Epithelial cell of proximal tubule (primary cell): Measurements from ENCODE around the gene TBC1D10B. TPM values are rescaled to one million over a fixed set of nuclear protein-coding genes. Genes with fewer than 3 reads are reported as not detected.

ENCODE experiments used
- DNase-seq: peaks from one replicate; pipeline ENCODE4 v3.0.0-alpha.2; 2011; ENCODE audit warnings: low read depth
- H3K4me3 ChIP-seq: 2 replicates; pipeline ENCODE4 v1.5.1; 2011; ENCODE audit warnings: low read depth, mild to moderate bottlenecking, low read length
- total RNA-seq: library from RNA; depleted of rRNA; stranded (reverse); fragments of >200 nt; gene quantifications from 2 replicates; pipeline ENCODE4 v1.2.3, GENCODE V29; 2015
- TF ChIP-seq, protein P1 (sequence below): conservative IDR thresholded peaks from 2 replicates; pipeline ENCODE4 v1.5.1; 2012; ENCODE audit warnings: low read depth, mild to moderate bottlenecking, low read length

Gene TBC1D10B
- total RNA-seq, 1 donor from 2014 or later: 51.8 TPM

DNA sequence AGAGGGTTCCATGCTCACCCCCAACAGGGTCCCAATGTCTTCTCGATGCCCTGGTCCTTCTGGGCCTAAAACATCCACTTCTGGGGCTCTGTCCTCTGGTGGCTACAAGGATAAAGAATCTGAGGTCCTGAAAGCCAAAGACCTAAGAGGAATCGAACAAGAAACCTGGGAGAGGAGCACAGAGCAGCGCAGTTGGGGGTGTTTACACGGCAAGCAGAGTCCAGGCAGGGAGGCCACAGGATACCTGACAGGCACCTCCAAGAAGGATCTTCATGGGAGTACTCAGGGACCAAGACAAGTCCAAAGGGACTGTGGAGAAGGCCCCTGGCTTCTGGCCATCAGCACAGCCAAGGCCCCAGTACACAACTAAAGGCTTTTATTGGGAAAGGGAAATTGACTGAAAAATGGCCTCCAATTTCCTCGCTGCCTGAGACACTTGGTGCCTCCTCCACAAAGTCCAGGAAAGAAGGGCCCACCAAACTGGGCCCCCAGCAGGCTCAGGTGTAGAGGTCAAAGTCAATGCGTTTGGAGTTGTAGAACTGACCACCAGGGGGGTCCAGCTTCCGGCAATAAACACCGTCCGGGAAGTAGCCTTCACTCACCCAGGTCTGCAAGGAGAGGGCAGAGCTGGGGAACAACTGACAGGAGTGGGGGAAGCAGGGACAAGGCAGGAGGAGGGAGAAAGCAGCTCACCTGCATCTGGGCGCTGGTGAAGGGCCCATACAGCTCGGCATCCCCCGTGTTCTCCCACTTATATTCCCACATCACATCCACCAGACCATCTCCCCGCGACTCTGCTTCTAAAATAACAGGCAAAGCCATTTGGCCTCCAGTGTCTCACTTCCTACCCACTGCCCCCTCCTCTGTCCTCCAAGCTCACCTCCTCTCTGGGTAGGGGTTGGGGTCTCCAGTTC is 17.5 kb downstream of the TBC1D10B start:
- TF ChIP-seq, protein P1, sequence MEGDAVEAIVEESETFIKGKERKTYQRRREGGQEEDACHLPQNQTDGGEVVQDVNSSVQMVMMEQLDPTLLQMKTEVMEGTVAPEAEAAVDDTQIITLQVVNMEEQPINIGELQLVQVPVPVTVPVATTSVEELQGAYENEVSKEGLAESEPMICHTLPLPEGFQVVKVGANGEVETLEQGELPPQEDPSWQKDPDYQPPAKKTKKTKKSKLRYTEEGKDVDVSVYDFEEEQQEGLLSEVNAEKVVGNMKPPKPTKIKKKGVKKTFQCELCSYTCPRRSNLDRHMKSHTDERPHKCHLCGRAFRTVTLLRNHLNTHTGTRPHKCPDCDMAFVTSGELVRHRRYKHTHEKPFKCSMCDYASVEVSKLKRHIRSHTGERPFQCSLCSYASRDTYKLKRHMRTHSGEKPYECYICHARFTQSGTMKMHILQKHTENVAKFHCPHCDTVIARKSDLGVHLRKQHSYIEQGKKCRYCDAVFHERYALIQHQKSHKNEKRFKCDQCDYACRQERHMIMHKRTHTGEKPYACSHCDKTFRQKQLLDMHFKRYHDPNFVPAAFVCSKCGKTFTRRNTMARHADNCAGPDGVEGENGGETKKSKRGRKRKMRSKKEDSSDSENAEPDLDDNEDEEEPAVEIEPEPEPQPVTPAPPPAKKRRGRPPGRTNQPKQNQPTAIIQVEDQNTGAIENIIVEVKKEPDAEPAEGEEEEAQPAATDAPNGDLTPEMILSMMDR: peak; percentile 37
- H3K4me3 ChIP-seq: no peak overlapping the region
- DNase-seq: no peak

DNA sequence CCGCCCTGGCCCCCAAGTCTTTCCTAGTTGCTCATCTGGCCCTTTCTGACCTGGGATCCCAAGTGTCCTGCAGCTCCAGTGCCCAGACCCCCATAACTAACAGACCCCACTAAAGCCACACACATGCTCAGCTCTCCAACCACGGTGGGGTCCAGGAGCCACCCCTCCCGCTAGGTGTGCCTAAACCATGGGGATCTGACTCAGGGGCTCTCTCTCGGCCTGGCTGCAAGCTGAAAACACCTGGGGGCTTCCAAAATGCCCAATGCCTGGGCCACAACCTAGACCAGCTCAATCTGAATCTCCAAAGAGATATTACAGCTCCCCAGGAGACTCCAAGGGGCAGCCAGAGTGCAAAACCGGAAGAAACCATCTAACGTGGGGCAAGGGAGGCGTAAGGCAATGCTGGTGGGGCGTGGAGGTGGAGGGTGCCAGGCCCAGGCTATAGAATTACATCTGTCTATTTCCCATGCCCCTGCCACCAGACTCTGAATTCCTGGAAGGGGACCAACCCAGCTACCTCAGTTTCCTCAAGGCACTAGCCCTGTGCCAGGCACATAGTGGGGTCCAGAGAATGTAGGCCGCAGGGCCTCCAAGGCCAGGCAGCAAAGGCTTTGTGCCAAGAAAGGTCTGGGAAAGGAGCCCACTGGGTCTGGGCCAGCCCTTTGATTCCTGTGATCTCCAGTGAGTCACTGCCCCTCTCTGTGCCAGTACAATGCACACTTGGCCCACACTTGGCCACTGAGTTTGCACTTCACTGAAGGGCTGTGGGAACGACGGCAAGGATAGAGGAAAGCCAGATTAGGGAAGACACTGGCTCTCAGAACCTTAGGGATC is 18.5 kb downstream of the TBC1D10B start:
- peak; percentile 68 for DNase-seq
- TF ChIP-seq, protein P1: no peak
- H3K4me3 ChIP-seq: no peak overlapping the region

DNA sequence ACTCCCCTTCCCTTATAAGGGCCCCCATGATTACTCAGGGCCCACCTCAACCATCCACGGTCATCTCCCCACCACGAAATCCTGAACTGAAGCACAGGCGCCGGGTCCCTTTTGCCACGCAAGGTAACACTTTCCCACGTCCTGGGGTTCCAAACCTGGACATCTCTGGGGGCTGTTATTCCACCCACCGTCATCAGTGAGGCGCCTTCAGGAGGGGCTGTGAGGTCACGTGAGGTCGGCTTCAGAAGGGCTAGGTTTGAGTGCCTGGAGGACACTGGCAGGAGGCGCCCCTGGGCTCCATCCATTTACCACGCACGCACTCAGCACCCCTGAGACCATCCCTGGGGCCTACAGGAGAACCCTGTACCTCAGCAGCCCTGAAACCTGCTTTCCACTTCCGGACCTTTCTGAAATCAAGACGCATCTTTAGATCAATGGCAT is 19.3 kb downstream of the TBC1D10B start:
- DNase-seq: no peak
- TF ChIP-seq, protein P1: no peak
- no peak overlapping the region for H3K4me3 ChIP-seq

DNA sequence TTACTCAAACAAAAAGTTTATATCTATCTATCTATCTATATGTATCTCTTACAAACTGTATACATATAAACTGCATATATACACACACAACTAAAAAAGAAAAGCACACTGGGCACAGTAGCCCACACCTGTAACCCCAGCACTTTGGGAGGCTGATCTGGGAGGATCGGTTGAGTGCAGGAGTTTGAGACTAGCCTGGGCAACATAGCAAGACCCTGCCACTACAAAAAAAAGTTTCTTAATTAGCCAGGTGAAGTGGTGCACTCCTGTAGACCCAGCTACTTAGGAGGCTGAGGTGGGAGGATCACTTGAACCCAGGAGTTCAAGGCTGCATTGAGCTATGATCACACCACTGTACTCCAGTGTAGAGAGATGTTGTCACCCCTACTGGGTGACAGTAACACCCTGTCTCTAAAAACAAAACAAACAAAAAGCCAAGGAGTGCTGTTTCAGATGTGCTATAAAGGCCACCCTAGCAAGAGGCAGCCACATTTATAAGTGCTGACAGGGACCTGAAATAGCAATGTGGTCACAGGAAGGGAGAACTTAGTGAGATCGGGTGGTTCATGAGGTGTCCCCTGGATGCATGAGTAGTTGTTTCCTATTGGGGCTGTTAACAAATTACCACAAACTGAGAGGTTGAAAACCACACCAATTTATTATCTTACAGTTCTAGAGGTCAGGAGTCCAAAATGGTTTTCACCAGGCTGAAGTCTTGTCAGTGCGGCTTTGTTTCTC is 20.0 kb downstream of the TBC1D10B start:
- DNase-seq: no peak
- no peak overlapping the region for H3K4me3 ChIP-seq
- TF ChIP-seq, protein P1: no peak

DNA sequence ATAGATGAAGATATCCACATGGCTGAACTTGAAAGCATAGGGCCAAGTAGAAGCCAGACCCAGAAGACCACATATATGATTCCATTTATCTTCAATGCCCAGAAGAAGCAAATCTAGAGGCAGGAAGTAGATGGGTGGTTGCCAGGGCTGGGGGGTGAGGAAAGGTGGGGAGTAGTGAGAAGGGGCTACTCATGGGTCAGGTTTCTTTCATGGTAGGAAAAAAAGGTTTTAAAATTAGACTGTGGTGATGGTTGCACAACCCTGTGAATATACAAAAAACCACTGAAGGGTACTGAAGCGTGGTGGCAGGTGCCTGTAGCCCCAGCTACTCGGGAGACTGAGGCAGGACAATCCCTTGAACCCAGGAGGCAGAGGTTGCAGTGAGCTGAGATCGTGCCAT is 20.6 kb downstream of the TBC1D10B start:
- DNase-seq: peak; percentile 51
- TF ChIP-seq, protein P1: no peak

DNA sequence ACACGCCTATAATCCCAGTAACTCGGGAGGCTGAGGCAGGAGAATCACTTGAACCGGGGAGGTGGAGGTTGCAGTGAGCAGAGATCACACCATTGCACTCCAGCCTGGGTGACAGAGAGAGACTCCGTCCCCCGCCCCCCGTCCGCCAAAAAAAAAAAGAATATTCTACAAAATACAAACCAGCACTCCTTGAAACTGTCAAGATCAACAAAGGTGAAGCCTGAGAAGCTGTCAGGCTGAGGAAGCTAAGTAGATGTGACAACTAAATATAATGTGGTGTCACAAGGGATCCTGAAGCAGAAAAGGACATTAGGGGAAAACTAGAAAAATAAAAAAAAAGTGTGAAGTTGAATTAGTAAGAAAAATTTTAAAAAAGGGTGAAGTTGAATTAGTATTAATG is 21.4 kb downstream of the TBC1D10B start:
- TF ChIP-seq, protein P1: no peak
- no peak for DNase-seq
- H3K4me3 ChIP-seq: no peak overlapping the region

More for the DNA sequence above, 20.6 kb downstream of the TBC1D10B start:
- H3K4me3 ChIP-seq: no peak overlapping the region
